HG03354 (cell line): ENCODE results near the gene TTC3.

Source experiments
- ATAC-seq: cut with Tn5 transposase; IDR thresholded peaks from one replicate; pipeline ENCODE4 v1.9.1; 2021; ENCODE audit warnings: mild to moderate bottlenecking; ENCODE audit not compliant: unreplicated experiment, poor library complexity, severe bottlenecking

TTC3 gene

DNA sequence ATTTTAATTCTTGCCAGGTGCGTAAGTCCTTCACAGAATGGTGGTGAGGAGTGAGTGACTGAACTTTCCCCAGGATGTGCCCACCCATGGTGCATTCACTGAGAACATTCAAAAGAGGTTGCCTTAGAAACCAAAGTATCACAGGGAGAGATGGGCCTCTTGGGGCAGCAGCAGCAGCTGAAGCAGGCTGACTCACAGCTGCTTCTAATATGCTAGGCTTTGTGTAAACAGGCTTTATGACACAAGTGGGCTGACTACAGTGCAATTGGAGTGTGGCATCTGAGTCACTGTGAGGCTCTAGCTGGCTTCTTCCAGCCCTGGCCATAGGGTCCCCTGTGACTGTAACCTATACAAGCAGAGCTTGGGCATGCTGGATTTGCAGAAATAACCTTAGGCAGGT, 12.8 kb upstream of the TTC3 start:
- no peak for ATAC-seq

DNA sequence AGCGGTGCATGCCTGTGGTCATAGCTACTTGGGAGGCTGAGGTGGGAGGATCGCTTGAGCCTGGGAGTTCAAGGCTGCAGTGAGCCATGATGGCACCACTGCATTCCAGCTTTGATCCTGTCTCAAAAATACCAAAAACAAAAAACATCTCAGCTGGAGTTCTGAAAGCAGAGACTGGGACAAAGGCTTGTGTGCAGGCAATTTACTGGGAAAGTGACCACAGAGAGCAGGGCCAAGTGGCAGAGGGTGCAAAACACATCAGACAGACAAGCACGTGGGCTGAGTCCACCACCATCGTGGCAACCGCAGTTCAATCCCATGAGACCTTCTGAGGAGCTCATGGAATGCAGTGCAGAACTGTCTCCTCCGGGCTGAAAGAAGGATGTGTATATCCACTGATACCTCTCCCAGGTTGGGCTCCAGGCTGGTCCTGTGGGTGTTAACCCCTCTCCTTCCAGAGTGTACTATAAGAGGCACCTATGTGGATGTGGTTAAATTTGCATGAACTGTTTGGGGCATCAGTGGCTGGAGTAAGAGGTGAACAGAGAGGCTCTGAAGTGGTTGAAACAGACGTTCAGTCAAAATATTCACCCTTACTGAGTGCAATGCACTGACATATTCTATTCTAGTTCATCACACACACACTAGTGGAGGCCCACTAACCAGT, 11.0 kb upstream of the TTC3 start:
- ATAC-seq = no peak

DNA sequence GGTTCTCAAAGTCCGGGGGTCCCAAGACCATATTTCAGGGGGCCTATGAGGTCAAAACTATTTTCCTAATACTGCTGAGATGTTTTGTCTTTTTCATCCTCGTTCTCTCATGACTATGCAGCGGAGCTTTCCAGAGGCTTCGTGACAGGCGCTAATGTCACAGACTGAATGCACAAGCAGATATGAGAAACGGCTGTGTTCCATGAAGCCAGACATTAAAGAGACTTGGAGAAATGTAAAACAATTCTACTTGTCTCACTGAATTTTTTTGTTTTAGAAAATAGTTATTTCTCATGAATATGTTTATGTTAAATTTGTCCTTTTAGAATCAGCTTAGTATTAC, 10.5 kb upstream of the TTC3 start:
- ATAC-seq = no peak

DNA sequence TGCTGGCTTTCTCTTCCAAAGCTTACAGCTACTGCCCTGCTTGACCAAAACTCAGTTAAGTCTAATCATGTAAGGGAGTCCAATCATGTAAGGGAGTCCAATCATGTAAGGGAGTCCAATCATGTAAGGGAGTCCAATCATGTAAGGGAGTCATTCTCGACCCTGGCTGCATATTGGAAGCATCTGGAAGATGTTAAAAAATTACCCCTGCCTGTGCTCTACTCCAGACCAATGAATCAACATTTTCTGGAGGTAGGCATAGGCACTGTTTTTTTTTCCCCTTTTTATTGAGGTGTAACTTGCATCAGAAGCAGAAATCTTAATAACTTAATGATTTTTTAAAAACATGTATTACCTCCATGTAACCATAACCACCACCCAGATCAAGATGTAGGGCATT, 9.6 kb upstream of the TTC3 start:
- no peak for ATAC-seq

DNA sequence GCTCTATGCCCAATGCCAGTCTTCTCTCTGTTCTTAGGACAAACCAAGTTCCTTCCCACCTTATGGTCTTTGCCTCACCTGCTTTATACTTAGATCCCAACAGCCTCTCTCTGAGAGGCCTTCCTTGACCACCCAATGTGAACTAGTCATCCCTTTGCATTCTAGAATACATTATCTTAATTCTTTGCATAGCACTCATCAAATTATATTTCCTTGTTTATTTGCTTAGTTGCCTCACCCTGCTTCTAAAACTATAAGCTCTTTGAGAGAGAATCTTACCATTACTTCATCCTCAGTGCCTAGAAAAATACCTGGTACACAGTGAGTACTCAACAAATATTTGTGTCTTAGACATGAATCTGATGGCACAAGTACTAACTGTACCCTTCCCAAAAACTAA, 8.2 kb upstream of the TTC3 start:
- no peak for ATAC-seq

DNA sequence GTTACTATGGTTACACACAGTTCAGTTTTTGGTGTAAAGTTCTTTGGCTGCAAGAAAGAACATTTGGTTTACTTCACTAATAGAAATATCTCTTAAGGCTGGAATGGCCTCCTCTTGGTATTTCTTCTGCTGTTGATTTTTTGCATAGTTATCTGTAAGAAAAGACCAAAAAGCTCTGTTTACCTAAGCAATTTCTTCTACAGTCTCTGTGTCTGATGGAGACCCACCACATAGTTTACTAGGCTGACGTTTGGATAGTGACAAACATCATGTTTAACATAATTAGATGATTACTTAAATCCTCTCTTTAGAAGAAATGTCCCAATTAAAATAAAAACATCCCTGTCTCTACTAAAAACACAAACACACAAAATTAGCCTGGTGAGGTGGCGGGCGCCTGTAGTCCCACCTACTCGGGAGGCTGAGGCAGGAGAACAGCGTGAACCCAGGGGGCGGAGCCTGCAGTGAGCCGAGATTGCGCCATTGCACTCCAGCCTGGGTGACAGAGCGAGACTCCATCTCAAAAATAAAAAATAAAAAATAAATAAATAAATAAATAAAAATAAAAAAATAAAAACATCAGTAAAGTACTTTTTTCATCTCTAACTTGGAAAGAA, 7.4 kb upstream of the TTC3 start:
- no peak for ATAC-seq

DNA sequence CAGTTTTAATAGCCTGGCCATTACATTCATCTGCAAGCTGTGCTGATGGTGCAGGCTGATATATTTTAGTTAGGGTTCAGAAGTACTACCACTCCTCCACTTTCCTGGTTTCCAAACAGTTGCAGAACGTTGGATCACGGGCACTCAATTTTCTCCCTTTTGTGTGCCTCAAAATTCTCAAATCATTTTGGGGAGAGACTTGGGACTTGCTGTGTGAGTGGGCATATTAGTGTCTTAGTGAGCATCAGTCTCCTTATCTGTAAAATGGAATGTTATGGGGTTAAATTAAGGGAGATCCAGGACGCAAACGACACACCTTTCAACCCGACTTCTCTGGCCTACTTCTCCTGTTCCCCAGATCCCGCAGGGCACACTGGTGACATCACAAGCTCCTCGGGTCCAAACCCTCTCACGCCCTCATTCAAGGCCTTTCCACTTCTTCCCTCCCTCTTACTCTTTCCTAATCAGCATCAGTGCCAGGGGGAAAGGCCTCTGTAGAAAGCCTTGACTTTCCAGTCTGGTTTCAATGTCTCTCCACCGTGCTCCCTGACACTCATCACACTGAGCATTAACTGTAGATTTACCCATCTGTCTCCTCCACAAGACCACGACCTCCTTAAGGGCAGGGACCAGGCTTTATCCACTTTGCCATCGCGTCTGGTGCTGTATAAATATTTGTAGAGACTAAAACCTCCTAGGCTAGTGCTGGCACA, 1.3 kb upstream of the TTC3 start:
- no peak for ATAC-seq

DNA sequence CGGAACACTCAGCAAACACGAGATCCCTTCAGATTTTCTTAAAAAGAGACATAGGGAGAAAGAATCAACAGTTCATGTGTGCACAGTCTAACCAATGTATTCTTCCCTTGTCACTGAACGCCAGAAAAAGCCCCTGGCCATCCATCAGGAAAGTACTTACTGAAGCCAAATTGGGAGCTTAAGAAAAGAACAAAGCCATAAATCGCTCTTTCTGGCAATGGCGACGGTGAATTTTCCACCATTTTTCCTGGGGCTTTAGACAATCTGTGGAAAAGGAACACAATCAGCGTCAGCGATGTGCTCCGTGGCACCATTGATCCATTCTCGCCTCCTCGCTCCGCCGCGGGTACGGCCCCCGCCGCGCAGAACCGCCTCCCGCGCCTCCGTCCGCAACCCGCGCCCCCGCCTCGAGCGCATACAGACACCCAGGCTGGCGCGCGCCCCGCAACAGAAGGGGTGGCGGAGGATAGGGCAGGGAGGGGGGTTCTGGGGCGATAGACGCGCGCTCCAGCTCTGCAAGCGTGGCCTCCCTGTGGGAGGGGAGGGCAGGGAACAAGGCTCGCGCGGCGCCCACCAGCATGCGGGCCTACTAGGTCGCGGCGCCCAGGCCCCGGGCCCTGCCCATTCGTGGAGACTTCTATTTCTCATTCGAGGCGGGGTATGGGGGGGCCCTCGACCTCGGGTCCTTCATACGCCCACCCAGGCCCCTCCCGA, 623 bp upstream of the TTC3 start:
- peak; percentile 43 for ATAC-seq

DNA sequence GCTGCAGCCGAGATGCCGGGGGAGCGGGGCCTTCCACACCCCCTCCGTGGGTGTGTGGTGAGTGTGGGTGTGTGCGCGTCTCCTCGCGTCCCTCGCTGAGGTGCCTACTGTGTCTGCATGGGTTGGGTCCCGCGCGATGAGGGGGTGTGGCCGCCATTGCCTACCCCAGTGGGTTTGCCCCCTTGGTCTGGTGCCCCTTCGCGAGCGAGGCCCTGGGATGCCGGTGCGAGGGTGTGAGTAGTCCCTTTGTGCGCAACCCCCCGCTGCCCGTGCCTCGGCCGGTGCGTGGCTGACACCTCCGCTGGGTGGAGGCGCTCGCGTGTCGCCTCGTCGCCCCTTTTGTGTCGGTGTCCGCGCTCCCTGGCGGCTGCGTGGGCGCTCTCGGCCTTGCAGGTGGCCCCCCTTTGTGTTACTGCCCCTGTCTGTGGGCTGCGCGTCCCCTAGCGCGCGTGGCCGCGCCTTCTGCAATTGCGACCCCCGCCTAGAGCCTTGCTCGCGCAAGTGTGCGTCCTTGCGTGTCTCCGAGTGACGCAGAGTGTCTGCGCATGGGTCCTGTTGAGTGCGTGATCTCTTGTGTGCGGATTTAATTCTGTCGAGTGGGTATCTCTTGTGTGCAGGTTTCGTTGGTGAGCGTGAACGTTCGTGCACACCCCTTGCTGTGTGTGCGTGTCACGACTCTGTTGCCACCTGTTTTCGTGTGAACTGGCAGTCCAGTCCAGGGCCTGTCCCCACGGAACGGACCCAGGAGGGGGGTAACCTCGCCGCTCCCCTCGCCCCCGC, 553 bp downstream of the TTC3 start:
- peak; percentile 36 for ATAC-seq

DNA sequence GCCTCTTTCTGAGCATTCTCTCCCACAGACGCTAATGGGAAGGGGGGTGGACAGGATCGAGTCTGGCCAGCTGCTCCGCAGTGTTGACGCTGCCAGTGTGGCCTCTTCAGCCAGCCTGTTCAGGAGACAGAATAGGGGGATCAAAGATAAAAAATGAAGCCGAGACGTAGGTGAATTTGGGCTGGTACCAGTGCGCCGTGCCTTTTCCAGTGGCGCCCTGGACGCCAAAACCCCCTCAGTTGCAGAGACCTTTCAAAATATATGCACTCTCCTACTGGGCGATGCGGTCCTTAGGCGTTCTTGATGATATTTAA, 1.1 kb downstream of the TTC3 start:
- ATAC-seq = peak; percentile 3

DNA sequence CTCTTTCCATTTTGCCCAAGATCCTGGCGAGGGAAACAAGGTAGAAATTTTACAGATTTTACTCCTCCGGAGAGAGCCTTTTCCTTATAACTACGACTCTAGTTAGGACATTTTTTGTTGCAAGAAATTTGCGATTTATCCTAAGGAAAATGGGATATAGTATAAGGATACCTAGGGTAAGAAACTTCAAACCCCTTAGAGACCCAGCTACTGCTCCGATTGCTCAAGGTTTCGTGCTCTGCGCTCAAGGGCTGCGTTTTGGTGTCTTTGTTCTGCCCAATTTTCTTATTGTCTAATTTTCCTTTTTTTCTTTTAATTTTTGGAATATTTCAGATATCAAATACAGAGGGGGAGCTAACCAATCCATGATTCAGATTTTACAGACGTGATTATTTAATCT, 1.5 kb downstream of the TTC3 start:
- no peak for ATAC-seq

DNA sequence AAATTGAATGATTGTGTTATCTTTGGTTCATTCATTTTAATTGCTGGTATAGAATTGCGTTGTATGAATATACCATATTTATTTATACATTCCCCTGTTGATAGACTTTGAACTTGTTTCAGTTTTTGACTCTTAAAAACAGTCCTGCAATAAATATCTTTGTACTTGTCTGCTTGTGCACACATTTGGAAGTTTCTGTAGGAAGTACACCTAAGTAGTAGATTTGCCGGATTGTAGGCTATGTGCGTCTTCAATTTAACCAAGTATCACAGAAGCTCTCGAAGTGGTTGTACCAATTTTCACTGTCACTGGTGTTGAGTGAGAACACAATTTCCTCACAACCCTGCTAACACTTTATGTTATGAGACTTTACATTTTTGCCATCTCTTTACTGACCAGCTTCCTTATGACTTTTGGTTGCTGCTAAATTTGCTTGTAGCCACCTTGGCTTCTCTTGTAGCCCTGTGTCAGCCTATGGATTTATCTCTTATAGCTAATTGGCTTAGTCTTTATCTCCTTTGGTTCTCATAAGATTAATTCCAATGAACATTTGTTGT, 2.2 kb downstream of the TTC3 start:
- ATAC-seq = no peak

DNA sequence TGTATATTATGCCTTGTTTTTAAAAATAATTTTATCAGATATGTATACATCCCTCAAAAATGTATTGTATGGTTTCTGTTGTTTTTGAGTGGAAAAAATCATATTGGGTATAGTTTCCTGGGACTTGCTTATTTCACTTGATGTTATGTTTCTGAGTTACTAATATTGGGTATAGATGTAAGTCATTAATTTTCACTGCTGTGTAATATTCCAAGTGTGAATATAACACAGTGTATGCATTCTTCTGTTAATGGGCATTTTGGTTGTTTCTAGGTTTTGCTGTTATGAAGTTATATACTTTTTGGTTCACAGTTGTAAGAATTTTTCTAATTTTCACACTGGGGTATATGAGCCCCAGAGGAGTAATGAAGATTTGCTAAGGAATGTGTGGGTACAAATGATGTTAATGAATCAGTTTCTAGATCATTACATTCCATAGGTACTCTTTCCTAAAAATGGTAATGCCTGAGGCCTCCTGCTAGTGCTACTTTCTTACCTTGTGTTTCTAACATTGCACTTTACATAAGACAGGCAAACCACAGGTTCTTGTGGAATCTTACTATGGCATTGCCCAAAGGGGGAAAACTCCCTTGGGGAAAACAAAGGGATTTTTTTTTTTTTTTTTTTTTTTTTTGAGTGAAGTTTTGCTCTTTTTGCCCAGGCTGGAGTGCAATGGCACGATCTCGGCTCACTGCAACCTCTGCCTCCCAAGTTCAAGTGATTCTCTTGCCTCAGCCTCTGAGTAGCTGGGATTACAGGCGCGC, 3.2 kb downstream of the TTC3 start:
- ATAC-seq = no peak

DNA sequence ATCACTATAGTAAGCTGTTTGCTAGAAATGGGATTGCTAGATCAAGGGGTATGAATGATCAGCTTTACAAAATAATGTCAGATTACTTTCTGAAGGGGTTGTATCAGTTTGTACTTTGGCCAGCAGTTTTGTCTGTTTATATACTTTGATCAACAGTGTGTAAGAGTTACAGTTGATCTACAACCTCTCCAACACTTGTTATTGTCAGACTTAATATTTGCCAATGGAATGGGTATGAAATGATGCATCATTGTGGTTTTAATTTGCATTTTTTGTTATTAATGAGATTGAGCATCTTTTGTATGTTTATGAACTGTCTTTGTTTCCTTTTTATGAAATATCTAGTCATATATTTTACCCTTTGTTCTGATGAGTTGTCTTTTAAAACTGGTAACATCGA, 4.3 kb downstream of the TTC3 start:
- ATAC-seq = no peak

DNA sequence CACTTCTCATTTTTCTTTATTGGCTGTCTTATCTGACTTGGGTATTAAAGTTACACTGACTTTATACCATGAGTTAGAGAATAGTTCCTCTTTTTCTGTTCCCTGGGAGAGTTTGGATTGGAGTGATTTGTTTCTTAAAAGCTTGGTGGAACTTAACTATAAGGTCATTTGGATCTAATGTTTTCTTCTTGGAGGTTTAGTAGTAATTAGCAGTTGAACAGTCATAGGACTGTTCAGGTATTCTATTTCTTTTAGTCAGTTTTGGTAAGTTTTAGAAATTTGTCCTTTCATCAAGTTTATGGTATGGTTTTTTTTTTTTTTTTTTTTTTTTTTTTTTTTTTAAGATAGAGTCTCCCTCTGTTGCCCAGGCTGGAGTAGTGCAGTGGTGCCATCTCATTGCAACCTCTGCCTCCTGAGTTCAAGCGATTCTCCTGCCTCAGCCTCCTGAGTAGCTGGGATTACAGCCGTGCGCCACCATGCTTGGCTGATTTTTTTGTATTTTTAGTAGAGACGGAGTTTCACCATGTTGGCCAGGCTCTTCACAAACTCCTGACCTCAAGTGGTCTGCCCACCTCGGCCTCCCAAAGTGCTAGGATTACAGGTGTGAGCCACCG, 6.3 kb downstream of the TTC3 start:
- no peak for ATAC-seq

DNA sequence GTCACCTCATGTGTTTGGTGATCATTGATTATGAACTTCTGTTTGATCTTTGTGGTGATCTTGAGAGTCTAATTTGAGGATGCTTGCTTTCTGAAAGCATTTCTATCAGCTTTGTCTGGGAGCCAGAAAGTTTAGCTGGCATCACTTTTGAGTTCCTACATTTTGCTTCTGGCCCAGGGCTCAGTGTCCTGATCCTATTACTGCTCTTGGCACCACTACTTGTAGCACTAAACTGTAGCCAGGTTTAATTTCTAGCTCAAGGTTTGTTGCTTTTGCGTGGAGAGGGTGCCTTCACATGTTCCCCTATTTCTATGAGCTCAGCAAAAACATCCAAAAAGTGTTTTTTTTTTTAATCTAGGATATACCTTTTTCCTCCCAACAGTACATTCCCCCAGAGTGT, 9.3 kb downstream of the TTC3 start:
- ATAC-seq = no peak

DNA sequence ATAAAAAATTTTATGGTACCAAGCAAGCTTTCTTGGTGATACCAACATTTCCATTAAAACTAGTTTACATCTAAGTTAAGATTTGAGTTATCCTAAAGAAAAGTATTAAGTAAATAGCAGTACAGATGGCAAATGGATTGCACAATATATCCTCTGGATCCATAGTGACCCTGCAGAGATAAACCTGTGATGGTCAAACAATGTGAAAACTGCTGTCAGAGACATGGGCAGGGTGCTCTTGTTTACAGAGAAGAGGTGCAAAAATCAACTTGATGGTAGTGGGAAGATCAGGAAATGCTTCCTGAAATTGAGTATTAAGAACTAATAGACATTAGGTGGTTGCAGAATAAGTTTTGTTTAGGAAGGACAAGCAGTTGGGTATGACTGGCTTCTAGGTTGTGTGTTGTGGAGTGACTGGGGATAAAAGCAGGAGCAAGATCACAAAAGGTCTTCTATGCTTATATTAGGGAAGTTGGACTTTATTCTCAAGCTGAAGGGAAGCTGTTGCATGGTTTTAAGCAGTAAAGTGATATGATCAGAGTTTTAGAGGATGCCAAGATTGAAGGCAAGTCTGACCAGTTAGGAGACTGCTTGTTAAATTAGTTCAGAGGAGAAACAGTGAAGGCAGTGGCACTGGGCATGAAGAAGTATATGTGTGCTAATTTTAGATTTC, 9.9 kb downstream of the TTC3 start:
- no peak for ATAC-seq

DNA sequence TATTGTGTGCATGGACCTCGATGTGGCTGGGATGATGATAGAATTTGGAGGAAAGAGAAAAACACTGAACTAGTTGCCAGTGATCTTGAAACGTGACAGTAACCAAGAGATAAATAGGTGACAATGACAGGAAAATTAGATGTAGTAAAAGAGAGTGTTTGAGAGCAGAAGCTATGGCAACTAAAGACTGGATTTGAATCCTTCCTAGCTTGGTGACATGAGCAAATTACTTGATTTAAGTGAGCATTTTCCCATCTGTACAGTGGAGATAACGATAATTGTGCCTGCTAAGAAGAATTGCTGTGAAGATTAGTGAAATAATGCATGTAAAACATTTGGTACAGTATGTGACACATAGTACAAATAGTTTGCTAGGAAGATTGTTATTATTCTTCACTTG, 12.7 kb downstream of the TTC3 start:
- ATAC-seq = no peak
